HL-60/S4 treated with retinoic acid at 250 ng/mL for 4 days and 3 days (cell line): Measurements from ENCODE around the gene COL25A1.

Source experiments
- in situ Hi-C: fragments of 300-500 bp; cut with MboI; formaldehyde crosslinking; loops from 2 replicates; pipeline ENCODE4 v1.7.0; 2022; ENCODE audit warnings: low sequenced_read_pairs

COL25A1 gene

GRCh38 chr4:109294006-109294405 lies 8.5 kb downstream of the COL25A1 start:
- in situ Hi-C loops = no loop called here

GRCh38 chr4:109291707-109292238 lies 10.7 kb downstream of the COL25A1 start:
- in situ Hi-C loops = no loop called here

- in situ Hi-C loops = no loop called here
Measured at GRCh38 chr4:109290918-109291317, 11.5 kb downstream of the COL25A1 start.

- in situ Hi-C loops = no loop called here
Measured at GRCh38 chr4:109278594-109279031, 23.8 kb downstream of the COL25A1 start.

GRCh38 chr4:109276482-109277095 lies 25.9 kb downstream of the COL25A1 start:
- in situ Hi-C loops = no loop called here

GRCh38 chr4:109275066-109275745 lies 27.3 kb downstream of the COL25A1 start:
- in situ Hi-C loops = no loop called here

- in situ Hi-C loops = no loop called here
Measured at GRCh38 chr4:109266891-109267290, 35.6 kb downstream of the COL25A1 start.

GRCh38 chr4:109266236-109266635 lies 36.2 kb downstream of the COL25A1 start:
- in situ Hi-C loops = no loop called here

GRCh38 chr4:109263721-109264120 lies 38.7 kb downstream of the COL25A1 start:
- in situ Hi-C loops = no loop called here

- in situ Hi-C loops = no loop called here
Measured at GRCh38 chr4:109256818-109257217, 45.6 kb downstream of the COL25A1 start.

GRCh38 chr4:109254845-109255244 lies 47.6 kb downstream of the COL25A1 start:
- in situ Hi-C loops = no loop called here

GRCh38 chr4:109251396-109251795 lies 51.1 kb downstream of the COL25A1 start:
- in situ Hi-C loops = no loop called here

GRCh38 chr4:109248322-109248900 lies 54.0 kb downstream of the COL25A1 start:
- in situ Hi-C loops = no loop called here

- in situ Hi-C loops = no loop called here
Measured at GRCh38 chr4:109243871-109244270, 58.6 kb downstream of the COL25A1 start.

- in situ Hi-C loops = no loop called here
Measured at GRCh38 chr4:109238746-109239145, 63.7 kb downstream of the COL25A1 start.

- in situ Hi-C loops = no loop called here
Measured at GRCh38 chr4:109235683-109236082, 66.8 kb downstream of the COL25A1 start.

GRCh38 chr4:109234596-109234995 lies 67.9 kb downstream of the COL25A1 start:
- in situ Hi-C loops = no loop called here

- in situ Hi-C loops = no loop called here
Measured at GRCh38 chr4:109233570-109233969, 68.9 kb downstream of the COL25A1 start.

- in situ Hi-C loops = no loop called here
Measured at GRCh38 chr4:109232681-109233080, 69.8 kb downstream of the COL25A1 start.

GRCh38 chr4:109231331-109231730 lies 71.1 kb downstream of the COL25A1 start:
- in situ Hi-C loops = no loop called here

GRCh38 chr4:109229028-109229427 lies 73.4 kb downstream of the COL25A1 start:
- in situ Hi-C loops = no loop called here

- in situ Hi-C loops = no loop called here
Measured at GRCh38 chr4:109218288-109218687, 84.2 kb downstream of the COL25A1 start.
